Endothelial cell of umbilical vein (primary cell): ENCODE measurements around the gene HMCN1. TPM values are rescaled to one million over a fixed set of nuclear protein-coding genes. Genes with fewer than 3 reads are reported as not detected.
A peak's percentile ranks its signal among the peaks of the same experiment; 100 is the strongest.

ENCODE experiments used
- BruUV-seq: library from RNA; stranded (reverse); fragments of 400-500 nt; replicated peaks from 2 replicates; lab custom pipeline; 2021; lab: Mats Ljungman, UMichigan
- CTCF ChIA-PET: fragments of 300-600, 350-600 bp; sonication (Branson Sonifier 250); formaldehyde crosslinking; loops from one replicate; lab custom pipeline; 2021; ENCODE audit warnings: antibody characterized with exemption, inconsistent platforms; lab: Charles Lee
- POLR2A ChIA-PET: fragments of 300-600, 350-600 bp; sonication (Branson Sonifier 250); formaldehyde crosslinking; loops from one replicate; lab custom pipeline; 2021; ENCODE audit warnings: antibody characterized with exemption, inconsistent platforms; lab: Charles Lee
- DNase-seq: peaks from one replicate; pipeline ENCODE4 v3.0.0-alpha.2; 2011; ENCODE audit warnings: low read depth, low spot score
- FAIRE-seq: peaks from 2 replicates; lab custom pipeline; 2011; peaks lifted over from hg19 to GRCh38; lab: Jason Lieb, UNC
- H2AFZ ChIP-seq: 2 replicates; pipeline ENCODE4 v1.6.0; 2012; ENCODE audit warnings: low read depth, low read length, control low read depth, inconsistent platforms
- H3K27ac ChIP-seq: 2 replicates; pipeline ENCODE4 v1.5.1; 2011; ENCODE audit warnings: low read depth, mild to moderate bottlenecking, control low read depth, low read length, moderate library complexity; ENCODE audit not compliant: insufficient read depth
- H3K27me3 ChIP-seq, 2 experiments: 2 replicates each; pipeline versions ENCODE4 v1.6.0 to v1.6.1; 2011; ENCODE audit warnings: low read length in 2 of 2, mixed read lengths in 1 of 2; ENCODE audit not compliant: control insufficient read depth in 2 of 2, insufficient read depth in 2 of 2
- H3K36me3 ChIP-seq, 2 experiments: 2 replicates in 1 of 2; 3 replicates in 1 of 2; pipeline ENCODE4 v1.5.1; 2011; ENCODE audit warnings: low read length in 2 of 2, mild to moderate bottlenecking in 1 of 2, moderate library complexity in 1 of 2; ENCODE audit not compliant: control insufficient read depth in 2 of 2, insufficient read depth in 2 of 2; ENCODE audit errors: extremely low read depth in 1 of 2
- H3K4me1 ChIP-seq: 3 replicates; pipeline ENCODE4 v1.5.1; 2011; ENCODE audit warnings: mild to moderate bottlenecking, low read length; ENCODE audit not compliant: control insufficient read depth, insufficient read depth; ENCODE audit errors: extremely low read depth
- H3K4me2 ChIP-seq: 2 replicates; pipeline ENCODE4 v1.6.1; 2011; ENCODE audit warnings: low read length, control low read depth, mixed read lengths; ENCODE audit not compliant: insufficient read depth
- H3K4me3 ChIP-seq, 3 experiments: fragments of 200-600 bp in 1 of 3; sonication (generic), shearing (Covaris generic) in 1 of 3; replicated peaks in 1 of 3; 2 replicates each; pipeline ENCODE4 v1.5.1; 2011 to 2016; ENCODE audit warnings: control low read depth in 3 of 3, low read length in 3 of 3, mild to moderate bottlenecking in 2 of 3, inconsistent platforms in 1 of 3, low read depth in 1 of 3, moderate library complexity in 1 of 3; ENCODE audit not compliant: insufficient read depth in 1 of 3
- H3K79me2 ChIP-seq: 2 replicates; pipeline ENCODE4 v1.6.0; 2012; ENCODE audit warnings: low read length, inconsistent platforms; ENCODE audit not compliant: control insufficient read depth, insufficient read depth
- H3K9ac ChIP-seq: replicated peaks from 2 replicates; pipeline ENCODE3; 2011; ENCODE audit warnings: low read length, control low read depth; ENCODE audit not compliant: insufficient read depth; ENCODE audit errors: extremely low read depth
- H3K9me1 ChIP-seq: replicated peaks from 3 replicates; pipeline ENCODE4 v1.6.0; 2011; ENCODE audit warnings: mild to moderate bottlenecking, low read length; ENCODE audit not compliant: control insufficient read depth, insufficient read depth; ENCODE audit errors: extremely low read depth
- H3K9me3 ChIP-seq: replicated peaks from 2 replicates; pipeline ENCODE4 v1.5.1; 2012; ENCODE audit warnings: low read length, inconsistent platforms; ENCODE audit not compliant: control insufficient read depth, insufficient read depth
- H4K20me1 ChIP-seq: replicated peaks from 2 replicates; pipeline ENCODE3; 2011; ENCODE audit warnings: mild to moderate bottlenecking, low read length; ENCODE audit not compliant: control insufficient read depth, insufficient read depth; ENCODE audit errors: extremely low read depth
- FOS ChIP-seq: IDR thresholded peaks from 2 replicates; pipeline ENCODE4 v1.6.1; 2011; ENCODE audit warnings: mild to moderate bottlenecking, low read length, moderate library complexity, borderline replicate concordance; ENCODE audit not compliant: insufficient read depth
- GATA2 ChIP-seq: IDR thresholded peaks from 2 replicates; pipeline ENCODE4 v1.7.0; 2011; ENCODE audit warnings: low read depth, mild to moderate bottlenecking, moderate library complexity, mixed read lengths, low read length; ENCODE audit not compliant: insufficient read length, insufficient read depth
- MYC ChIP-seq: IDR thresholded peaks from one replicate; pipeline ENCODE4 v1.6.1; 2011; ENCODE audit warnings: mild to moderate bottlenecking, low read depth, low read length
- POLR2A ChIP-seq: IDR thresholded peaks from 2 replicates; pipeline ENCODE4 v1.6.1; 2012; ENCODE audit warnings: low read depth, mild to moderate bottlenecking, control low read depth, low read length
- dilution Hi-C: fragments of 300-500 bp; cut with MboI; formaldehyde crosslinking; loops from one replicate; pipeline ENCODE4 v1.15.0; 2019; ENCODE audit warnings: low sequenced_read_pairs; ENCODE audit not compliant: extremely low pct_ligation_motif_present
- intact Hi-C: fragments of 100-400 bp; cut with micrococcal nuclease; formaldehyde crosslinking; loops from one replicate; pipeline ENCODE4 v1.10.0; 2022
- polyA plus RNA-seq, 4 experiments: library from polyadenylated mRNA; depleted of rRNA in 3 of 4; stranded (reverse) in 3 of 4; unstranded in 1 of 4; fragments of >200 nt; gene quantifications; 2 replicates each; pipeline versions ENCODE4 v1.2.1 to v1.2.3, GENCODE V29; 2011 to 2012; ENCODE audit warnings: missing spikeins in 1 of 4
- total RNA-seq: library from RNA; stranded (reverse); gene quantifications from 2 replicates; pipeline ENCODE4 v1.2.3, GENCODE V29; 2021
- TF ChIP-seq, protein P1 (sequence below): IDR thresholded peaks from 2 replicates; pipeline ENCODE4 v1.6.1; 2011; ENCODE audit not compliant: insufficient read depth, insufficient read length
- TF ChIP-seq, protein P2 (sequence below), 2 donors: IDR thresholded peaks; 1 replicate in 1 of 2; 2 replicates in 1 of 2; pipeline ENCODE4 v1.5.1; 2011; ENCODE audit warnings: low read length in 2 of 2, mild to moderate bottlenecking in 2 of 2, moderate library complexity in 2 of 2, control low read depth in 1 of 2, inconsistent platforms in 1 of 2, low read depth in 1 of 2; ENCODE audit not compliant: insufficient read depth in 1 of 2; ENCODE audit errors: extremely low read depth in 1 of 2

HMCN1 gene
- total and polyA plus RNA-seq, 2 donors (not counting 3 experiments of a cell fraction or from before 2014, with no cell fraction given): 10.3 to 16.0 TPM

DNA sequence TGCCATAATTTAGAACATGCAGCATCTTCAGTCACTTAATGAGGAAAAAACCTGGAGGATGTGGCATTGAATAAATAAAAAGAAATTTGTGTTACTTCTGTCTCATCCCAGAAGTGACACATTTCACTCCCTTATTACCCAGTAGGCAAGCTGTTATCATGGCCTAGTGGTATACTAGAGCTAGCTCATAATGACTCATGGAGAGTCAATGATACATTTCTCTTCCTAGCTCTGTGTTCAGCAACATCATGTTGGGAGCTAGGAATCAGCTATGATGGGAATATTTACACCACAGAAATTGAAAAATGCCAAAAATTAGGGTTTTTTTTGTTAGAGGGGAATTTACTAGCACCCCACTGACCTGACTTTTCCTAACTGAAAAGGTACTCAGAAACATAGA, 182.7 kb downstream of the HMCN1 start:
- intact Hi-C loops: no loop called here
- TF ChIP-seq FOS: peak; percentile 7
- no peak for TF ChIP-seq GATA2
- TF ChIP-seq POLR2A: no peak
- TF ChIP-seq, protein P1, sequence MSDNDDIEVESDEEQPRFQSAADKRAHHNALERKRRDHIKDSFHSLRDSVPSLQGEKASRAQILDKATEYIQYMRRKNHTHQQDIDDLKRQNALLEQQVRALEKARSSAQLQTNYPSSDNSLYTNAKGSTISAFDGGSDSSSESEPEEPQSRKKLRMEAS: no peak
- TF ChIP-seq MYC: no peak
- TF ChIP-seq, protein P2, sequence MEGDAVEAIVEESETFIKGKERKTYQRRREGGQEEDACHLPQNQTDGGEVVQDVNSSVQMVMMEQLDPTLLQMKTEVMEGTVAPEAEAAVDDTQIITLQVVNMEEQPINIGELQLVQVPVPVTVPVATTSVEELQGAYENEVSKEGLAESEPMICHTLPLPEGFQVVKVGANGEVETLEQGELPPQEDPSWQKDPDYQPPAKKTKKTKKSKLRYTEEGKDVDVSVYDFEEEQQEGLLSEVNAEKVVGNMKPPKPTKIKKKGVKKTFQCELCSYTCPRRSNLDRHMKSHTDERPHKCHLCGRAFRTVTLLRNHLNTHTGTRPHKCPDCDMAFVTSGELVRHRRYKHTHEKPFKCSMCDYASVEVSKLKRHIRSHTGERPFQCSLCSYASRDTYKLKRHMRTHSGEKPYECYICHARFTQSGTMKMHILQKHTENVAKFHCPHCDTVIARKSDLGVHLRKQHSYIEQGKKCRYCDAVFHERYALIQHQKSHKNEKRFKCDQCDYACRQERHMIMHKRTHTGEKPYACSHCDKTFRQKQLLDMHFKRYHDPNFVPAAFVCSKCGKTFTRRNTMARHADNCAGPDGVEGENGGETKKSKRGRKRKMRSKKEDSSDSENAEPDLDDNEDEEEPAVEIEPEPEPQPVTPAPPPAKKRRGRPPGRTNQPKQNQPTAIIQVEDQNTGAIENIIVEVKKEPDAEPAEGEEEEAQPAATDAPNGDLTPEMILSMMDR (IDR thresholded peaks at IDR 0.05; ENCODE audit: extremely low read depth in 1 of 2, insufficient read depth in 1 of 2, low read depth in 1 of 2, low read length in 2 of 2): no peak
- Histone ChIP-seq H4K20me1 (no peaks in the 10 kb centered on the region), H3K36me3 (no peaks in the 10 kb centered on the region), H3K79me2 (no peaks in the 10 kb centered on the region), H3K4me3 (no peak overlapping the region), H3K9me1 (no peaks in the 10 kb centered on the region), H2AFZ (no peak overlapping the region), H3K27ac (no peak overlapping the region), H3K27me3 (no peaks in the 10 kb centered on the region), H3K9ac (no peak overlapping the region), H3K4me1 (no peaks in the 10 kb centered on the region), H3K9me3 (no peaks in the 10 kb centered on the region), H3K4me2 (no peak overlapping the region)
- ChIA-PET POLR2A (no interaction called here), CTCF (interaction anchor here (0.9 to 1.6 kb wide), 2 partner anchors 10 to 12 kb away, joined by 3 to 5 read pairs; no protein-coding TSS in a partner anchor)
- FAIRE-seq: no peak
- dilution Hi-C loops: no loop called here
- no peak for DNase-seq
- no TSS peak for BruUV-seq
